Measurements from ENCODE around the gene ZCCHC13. TPM values are rescaled to one million over a fixed set of nuclear protein-coding genes. Genes with fewer than 3 reads are reported as not detected.

Gene ZCCHC13
- total and polyA plus RNA-seq, 2 donors (not counting 3 experiments of a cell fraction or from before 2014, with no cell fraction given): not detected

DNA sequence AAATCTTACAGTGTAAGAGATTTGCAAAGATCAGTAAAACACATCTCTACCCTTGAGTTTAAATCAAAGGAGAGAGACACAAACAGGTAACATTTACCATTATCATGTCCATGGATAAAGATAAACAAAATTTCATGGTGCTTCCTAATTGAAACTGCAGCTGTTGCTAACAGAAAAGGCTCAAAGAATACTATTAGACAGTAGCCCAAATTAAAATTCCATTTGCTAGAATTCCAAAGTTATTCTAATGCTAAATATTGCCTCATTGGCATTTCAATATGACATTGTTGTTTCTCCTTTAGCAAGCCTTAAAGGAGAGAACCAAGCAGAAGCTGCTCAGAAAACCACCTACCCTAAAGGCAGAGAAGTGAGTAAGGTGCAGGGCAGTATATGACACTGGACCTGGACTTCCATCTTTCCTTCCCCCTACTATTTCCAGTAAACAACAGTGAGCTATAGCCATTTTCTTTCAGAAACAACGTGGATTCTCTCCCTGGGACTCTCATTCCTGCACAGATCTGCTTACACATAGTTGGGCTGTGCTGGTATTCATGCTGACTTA is 19.5 kb upstream of the ZCCHC13 start:
- Histone ChIP-seq H3K9me1 (replicated peaks; ENCODE audit: control insufficient read depth, extremely low read depth, insufficient read depth, low read length) (no peaks in the 10 kb centered on the region), H2AFZ (ENCODE audit: low read depth, low read length) (no peak overlapping the region), H3K79me2 (ENCODE audit: control insufficient read depth, insufficient read depth, low read length) (peaks cover 75% of the 10 kb centered on the region), H3K9ac (replicated peaks; ENCODE audit: extremely low read depth, insufficient read depth, low read length) (no peak overlapping the region), H3K36me3 (ENCODE audit: control insufficient read depth in 2 of 2, extremely low read depth in 1 of 2, insufficient read depth in 2 of 2, low read length in 2 of 2) (peaks cover 6 to 10% of the 10 kb centered on the region in 2 experiments), H3K27ac (ENCODE audit: insufficient read depth, low read depth, low read length) (no peak overlapping the region), H4K20me1 (replicated peaks; ENCODE audit: control insufficient read depth, extremely low read depth, insufficient read depth, low read length) (no peaks in the 10 kb centered on the region), H3K4me3 (replicated peaks in 1 of 3; ENCODE audit: insufficient read depth in 1 of 3, low read depth in 1 of 3, low read length in 3 of 3) (no peak overlapping the region), H3K4me1 (ENCODE audit: control insufficient read depth, extremely low read depth, insufficient read depth, low read length) (no peaks in the 10 kb centered on the region), H3K9me3 (replicated peaks; ENCODE audit: control insufficient read depth, insufficient read depth, low read length) (no peaks in the 10 kb centered on the region), H3K27me3 (ENCODE audit: control insufficient read depth in 2 of 2, insufficient read depth in 2 of 2, low read length in 2 of 2) (no peaks in the 10 kb centered on the region), H3K4me2 (ENCODE audit: insufficient read depth, low read length) (no peak overlapping the region)
- ChIA-PET POLR2A (no interaction called here), CTCF (interaction anchor here (1.6 kb wide), 1 partner anchor 20 kb away, joined by 3 read pairs; no protein-coding TSS in a partner anchor)
- FAIRE-seq: no peak
- no peak for DNase-seq (ENCODE audit: low read depth, low spot score)
- no TSS peak for BruUV-seq (replicated peaks)
- TF ChIP-seq POLR2A (IDR thresholded peaks at IDR 0.05; ENCODE audit: low read depth, low read length): no peak
- no peak for TF ChIP-seq EZH2 (IDR thresholded peaks at IDR 0.05; ENCODE audit: borderline replicate concordance, low read depth, low read length, severe bottlenecking)
- TF ChIP-seq POLR2AphosphoS5 (IDR thresholded peaks at IDR 0.05; ENCODE audit: insufficient read depth, low read depth, low read length): no peak
- TF ChIP-seq, protein P1, sequence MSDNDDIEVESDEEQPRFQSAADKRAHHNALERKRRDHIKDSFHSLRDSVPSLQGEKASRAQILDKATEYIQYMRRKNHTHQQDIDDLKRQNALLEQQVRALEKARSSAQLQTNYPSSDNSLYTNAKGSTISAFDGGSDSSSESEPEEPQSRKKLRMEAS (IDR thresholded peaks at IDR 0.05; ENCODE audit: insufficient read depth, insufficient read length): no peak
- TF ChIP-seq, protein P2, sequence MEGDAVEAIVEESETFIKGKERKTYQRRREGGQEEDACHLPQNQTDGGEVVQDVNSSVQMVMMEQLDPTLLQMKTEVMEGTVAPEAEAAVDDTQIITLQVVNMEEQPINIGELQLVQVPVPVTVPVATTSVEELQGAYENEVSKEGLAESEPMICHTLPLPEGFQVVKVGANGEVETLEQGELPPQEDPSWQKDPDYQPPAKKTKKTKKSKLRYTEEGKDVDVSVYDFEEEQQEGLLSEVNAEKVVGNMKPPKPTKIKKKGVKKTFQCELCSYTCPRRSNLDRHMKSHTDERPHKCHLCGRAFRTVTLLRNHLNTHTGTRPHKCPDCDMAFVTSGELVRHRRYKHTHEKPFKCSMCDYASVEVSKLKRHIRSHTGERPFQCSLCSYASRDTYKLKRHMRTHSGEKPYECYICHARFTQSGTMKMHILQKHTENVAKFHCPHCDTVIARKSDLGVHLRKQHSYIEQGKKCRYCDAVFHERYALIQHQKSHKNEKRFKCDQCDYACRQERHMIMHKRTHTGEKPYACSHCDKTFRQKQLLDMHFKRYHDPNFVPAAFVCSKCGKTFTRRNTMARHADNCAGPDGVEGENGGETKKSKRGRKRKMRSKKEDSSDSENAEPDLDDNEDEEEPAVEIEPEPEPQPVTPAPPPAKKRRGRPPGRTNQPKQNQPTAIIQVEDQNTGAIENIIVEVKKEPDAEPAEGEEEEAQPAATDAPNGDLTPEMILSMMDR (IDR thresholded peaks at IDR 0.05; ENCODE audit: extremely low read depth in 1 of 2, insufficient read depth in 1 of 2, low read depth in 1 of 2, low read length in 2 of 2): no peak
- intact Hi-C loops (cut with micrococcal nuclease) (no loop called here), dilution Hi-C loops (cut with MboI; ENCODE audit: extremely low pct_ligation_motif_present, low sequenced_read_pairs) (no loop called here)

Data from endothelial cell of umbilical vein (primary cell).